Upper lobe of left lung (tissue), 4 donors: ENCODE data around the gene CD2AP.

ENCODE experiments used
- POLR2A ChIP-seq, 4 donors: fragments of 450-650 bp; IDR thresholded peaks; one replicate each; pipeline ENCODE4 v1.5.1; 2016 to 2017; ENCODE audit warnings: antibody characterized with exemption in 4 of 4, mild to moderate bottlenecking in 2 of 4
- POLR2AphosphoS5 ChIP-seq, 2 donors: sonication (generic); formaldehyde crosslinking; IDR thresholded peaks; one replicate each; pipeline ENCODE4 v1.5.1; 2017; ENCODE audit warnings: antibody characterized with exemption in 2 of 2
- TF ChIP-seq, protein P1 (sequence below), 6 experiments: fragments of 450-650 bp in 4 of 6; fragments of 200-600 bp in 2 of 6; sonication (generic) in 2 of 6; IDR thresholded peaks; one replicate each; pipeline ENCODE4 v1.5.1; 2016 to 2019; ENCODE audit warnings: antibody characterized with exemption in 6 of 6

DNA sequence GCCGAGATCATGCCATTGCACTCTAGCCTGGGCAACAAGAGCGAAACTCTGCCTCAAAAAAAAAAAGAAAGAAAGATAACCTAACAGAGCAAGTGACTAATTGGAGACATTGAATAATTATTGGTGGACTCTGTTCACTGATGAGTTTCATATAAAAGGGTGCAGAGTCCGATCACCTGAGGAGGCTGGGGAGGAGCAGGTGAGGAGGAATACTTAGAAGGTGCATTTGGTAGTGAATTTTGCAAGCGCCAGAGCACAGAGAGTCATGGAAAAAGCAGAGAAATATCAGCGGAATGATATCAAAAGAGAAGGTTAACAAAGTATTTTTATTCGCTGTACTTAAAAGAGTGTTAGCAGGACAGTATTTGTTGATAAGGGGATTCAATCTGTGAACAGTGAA, 44.4 kb downstream of the CD2AP start:
- no peak for TF ChIP-seq POLR2AphosphoS5 (IDR thresholded peaks at IDR 0.05)
- TF ChIP-seq POLR2A (IDR thresholded peaks at IDR 0.05) = no peak
- TF ChIP-seq, protein P1, sequence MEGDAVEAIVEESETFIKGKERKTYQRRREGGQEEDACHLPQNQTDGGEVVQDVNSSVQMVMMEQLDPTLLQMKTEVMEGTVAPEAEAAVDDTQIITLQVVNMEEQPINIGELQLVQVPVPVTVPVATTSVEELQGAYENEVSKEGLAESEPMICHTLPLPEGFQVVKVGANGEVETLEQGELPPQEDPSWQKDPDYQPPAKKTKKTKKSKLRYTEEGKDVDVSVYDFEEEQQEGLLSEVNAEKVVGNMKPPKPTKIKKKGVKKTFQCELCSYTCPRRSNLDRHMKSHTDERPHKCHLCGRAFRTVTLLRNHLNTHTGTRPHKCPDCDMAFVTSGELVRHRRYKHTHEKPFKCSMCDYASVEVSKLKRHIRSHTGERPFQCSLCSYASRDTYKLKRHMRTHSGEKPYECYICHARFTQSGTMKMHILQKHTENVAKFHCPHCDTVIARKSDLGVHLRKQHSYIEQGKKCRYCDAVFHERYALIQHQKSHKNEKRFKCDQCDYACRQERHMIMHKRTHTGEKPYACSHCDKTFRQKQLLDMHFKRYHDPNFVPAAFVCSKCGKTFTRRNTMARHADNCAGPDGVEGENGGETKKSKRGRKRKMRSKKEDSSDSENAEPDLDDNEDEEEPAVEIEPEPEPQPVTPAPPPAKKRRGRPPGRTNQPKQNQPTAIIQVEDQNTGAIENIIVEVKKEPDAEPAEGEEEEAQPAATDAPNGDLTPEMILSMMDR (IDR thresholded peaks at IDR 0.05) = no peak
